GM19467 (cell line): ENCODE data around the gene CINP.

Source experiments
- ATAC-seq: cut with Tn5 transposase; IDR thresholded peaks from one replicate; pipeline ENCODE4 v1.9.1; 2021; ENCODE audit warnings: mild to moderate bottlenecking, moderate library complexity; ENCODE audit not compliant: unreplicated experiment

CINP gene

DNA sequence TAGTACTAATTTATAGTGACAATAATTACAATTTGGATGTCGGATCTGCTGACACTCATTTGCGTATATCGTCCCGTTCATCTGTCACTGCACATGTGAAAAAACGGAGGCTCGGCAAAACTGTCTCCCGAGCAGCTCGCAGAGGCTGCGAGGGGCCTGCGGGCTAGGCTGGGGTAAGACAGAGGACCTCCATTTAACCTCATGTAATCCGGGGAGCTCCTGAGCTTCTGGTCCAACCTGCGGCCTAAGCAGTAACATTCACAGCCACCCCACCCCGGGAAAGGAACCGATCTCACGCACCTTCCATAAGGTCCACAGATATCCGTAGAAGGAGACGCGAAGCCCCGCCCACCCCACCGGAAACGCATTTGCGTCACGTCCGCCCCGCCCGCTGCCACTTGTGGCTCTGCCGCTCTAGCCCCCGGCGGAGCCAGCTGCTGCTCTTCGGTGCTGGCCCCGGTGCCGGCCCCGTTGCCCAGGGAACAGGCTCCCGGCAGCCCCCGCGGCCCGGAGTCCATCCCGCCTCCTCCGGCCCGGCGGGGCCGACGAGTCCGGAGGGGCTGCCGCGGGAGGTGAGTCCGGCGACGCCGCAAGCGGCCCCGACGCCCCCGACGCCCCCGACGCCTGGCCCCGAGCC is at the start of gene CINP, which contains the start of gene TECPR2:
Gene CINP, minus strand, starts transcription at position 346 of the 637 bp plus-strand sequence. Its CDS starts 39 bp downstream, at position 307.
Gene TECPR2, plus strand, starts transcription at position 397 of the 637 bp plus-strand sequence. CDS start 13,781 bp downstream, outside the sequence.
- ATAC-seq = peak; percentile 87

DNA sequence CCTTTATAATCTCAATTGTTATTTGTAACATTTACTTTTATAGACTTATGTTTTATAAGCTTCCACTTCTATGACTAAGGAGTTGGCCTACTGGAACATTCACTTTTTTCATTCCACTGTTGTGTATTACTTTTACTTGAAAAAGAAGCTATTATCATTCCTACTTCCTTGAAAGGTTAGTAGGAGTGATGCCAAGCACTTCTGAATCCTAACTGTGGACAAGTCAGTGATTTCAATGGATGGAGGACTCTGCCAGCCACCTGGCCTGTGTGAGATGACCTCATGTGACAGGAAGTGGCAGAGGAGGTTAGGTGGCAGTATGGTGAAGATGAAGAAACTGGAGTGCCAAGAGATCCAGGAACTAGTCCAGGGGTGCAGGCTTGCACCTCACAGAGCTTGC is 46.0 kb upstream of the CINP start:
- ATAC-seq = no peak

DNA sequence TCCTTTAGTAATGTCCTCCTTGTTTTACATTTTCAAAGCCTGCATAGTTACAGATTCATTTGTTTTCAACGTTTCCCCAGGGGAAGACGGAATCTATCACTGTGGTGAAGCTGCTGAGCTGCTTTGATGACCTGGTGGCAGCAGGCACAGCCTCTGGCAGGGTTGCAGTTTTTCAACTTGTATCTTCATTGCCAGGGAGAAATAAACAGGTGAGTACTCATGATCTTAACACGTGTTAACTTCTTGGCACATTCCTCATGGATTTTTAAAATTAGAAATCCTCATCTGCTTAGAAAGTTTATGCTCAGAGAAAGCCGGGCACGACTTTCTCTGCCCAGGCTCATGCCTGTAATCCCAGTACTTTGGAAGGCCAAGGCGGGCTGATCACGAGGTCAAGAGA is 44.6 kb upstream of the CINP start:
- no peak for ATAC-seq

DNA sequence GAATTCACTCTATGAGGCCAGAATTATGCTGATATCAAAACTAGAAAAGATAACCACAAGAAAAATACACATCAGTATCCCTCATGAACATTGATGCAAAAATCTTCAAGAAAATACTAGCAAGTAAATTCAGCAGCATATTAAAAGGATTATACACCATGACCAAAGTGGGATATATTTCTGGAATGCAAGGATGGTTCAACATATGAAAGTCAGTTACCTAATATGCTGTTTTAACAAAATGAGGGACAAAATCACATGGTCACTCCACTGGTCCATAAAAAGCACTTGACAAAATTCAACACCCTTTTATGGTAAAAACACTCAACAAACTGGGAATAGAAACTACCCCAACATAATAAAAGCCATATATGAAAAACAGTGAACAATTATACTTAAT is 40.3 kb upstream of the CINP start:
- ATAC-seq = no peak

DNA sequence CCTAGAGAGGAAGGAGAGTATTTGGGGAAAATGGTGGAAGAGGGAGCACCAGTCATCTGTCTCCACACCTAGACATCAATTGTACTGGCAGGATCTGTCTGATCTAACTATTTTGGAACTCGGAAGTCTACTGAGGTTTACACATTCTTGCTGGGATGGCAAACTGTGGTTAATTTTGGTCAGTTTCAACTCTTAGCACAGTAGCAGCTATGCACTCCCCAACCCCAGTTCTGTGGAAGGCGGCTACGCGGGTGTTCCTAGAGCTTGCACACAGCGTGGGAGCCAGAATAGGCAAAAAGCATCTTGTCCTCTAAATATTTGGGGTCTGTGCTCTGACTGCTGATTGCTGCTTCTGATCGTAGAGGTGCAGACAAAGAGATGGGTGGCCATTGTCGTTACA is 33.8 kb upstream of the CINP start:
- no peak for ATAC-seq

DNA sequence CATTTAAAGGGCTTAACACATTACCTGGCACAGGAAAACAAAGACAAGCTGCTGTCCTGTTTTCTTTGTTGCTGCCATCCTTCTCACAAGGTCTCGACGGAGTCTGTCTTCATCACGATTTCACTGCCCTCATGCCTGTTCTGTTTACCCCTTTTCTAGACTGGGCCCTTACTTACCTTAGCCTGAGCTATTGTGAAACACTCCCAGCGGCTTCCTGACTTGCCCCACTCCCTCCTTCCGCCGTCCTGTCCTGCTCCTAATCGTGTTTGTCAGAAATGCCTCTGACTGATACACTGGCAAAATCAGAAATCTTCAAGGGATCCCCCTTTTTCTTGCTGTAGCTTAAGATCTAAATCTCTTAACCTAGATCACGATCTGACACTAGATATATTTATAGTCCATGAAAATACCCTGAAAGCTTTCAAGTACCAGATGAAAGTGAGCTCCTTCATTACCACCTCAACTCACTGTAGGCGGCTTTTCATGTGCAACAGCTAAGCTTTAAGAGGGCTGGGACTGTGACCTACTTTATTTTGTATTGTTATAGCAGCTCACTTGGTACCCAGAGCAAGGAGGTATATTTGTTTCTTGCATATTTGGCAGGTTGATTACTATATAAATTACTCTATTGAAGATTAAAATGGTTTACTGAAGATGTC is 32.2 kb upstream of the CINP start:
- ATAC-seq = no peak

DNA sequence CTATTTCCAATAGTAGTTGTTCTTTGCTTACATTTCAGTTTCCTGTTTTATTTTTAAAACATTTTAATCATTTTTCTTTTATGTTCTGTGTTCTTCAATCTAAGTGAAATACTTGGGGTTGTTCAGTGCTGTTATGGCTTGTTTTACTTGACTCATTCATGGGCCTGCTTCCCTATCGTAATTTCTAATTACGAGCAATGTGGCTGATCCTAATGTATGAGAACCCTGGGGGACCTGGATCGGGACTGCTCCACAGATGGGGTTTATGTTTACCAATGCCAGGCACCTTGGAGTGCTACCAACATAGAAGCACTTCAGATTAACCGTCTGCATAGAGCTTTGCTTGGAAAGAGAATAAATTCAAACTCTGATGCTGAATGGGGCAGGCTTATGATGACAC is 29.8 kb upstream of the CINP start:
- no peak for ATAC-seq

DNA sequence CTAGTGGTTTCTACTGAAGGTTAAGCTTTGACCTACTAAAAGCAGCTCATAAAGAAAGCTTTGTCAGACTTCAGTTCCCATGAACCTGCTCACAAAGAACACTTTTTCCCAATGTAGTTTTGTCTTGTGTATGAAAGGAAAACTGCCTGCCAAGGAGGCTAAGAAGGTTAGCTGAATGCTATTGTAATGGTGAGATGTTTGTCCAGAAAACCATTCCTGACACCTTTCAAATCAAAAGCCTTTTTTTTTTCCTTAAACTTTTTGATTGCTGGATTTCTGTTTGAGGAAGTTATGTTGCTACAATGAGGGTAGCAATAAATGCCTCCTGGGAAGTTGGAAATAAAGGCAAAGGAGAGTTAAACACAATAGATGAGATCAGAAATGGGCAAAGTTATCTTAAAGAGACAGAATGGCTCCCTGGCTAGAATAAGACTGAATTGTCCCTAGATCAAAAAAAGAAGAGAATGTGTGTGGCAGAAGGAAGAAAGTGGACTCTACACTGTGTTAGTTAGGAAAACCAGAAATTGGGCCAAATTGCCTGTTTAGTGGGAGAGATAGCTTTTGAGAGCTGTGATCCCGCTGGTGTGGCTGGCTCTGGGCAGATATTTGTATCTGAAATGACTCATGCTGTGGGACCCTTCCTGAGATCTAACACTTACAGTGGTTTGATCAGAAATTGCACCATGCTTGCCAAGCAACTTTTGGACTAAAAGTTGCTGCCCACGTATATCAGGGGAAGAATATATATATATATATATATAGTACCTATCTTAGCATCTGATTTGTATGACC is 27.6 kb upstream of the CINP start:
- ATAC-seq = no peak

DNA sequence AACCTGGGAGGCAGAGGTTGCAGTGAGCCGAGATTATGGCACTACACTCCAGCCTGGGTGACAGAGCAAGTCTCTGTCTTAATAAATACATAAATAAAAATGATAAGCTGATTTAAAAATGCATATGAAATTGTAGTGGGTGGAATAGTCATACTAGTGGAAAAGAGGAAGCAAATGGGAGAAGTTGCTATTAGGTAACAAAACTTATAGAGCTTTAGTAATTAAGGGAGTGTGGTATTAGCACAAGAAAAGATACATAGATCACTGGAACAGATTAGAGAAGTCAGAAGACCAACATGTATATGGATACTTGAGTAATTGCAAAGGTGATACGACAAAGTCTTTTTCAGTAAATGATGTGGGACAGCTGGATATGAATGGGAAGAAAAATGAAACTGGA is 26.6 kb upstream of the CINP start:
- ATAC-seq = no peak

DNA sequence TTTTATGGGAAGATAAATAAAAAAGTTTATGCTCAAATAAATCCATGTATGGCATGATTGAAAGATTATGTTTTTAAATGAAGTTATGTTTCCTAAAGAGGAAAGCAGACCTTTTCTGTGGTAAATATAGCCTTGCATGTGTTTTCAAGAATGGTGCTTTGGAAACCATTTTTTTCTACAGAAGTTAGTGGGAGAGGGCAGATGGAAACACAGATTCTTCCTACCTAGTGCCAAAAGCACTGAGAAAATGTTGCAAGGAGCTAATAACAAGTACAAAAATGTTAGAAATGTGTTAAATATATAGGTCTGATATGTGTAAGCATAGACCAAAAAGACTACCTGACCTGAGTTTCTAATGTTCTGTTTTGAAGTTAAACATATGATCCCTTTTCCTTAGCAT is 24.4 kb upstream of the CINP start:
- ATAC-seq = no peak

DNA sequence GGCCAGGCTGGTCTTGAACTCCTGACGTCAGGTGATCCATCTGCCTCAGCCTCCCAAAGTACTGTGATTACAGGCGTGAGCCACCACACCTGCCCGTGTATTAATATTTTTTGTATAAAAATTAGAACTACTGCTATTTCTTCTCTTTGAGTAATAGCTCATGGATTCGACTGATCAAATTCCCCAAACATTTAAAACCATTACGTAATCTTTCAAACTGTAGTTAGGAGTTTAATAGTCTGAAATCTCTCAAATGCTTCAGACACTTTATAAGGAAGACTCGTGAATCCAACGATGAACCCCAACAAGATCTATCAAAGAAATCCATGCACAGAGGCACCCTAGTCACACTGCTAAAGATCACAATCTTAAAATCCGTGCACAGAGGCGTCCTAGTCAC is 16.1 kb upstream of the CINP start:
- ATAC-seq = no peak

DNA sequence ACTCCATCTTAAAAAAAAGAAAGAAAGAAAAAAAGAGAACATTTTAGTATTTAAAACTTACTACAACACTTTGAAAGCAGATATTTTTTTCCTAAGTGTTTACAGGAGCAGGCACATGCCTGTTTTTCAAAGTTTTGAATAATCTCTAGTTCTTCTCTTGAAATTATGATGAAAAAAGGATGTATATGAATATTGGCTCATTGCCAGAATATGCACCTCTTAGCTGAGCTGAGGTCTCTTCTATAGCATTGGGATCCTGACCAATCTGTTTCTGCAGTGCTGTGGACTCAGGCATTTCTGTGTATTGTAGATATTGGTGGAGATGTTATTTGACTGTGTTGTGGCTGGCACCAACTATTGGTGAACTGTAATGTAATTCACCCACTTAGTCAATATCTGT is 15.0 kb upstream of the CINP start:
- ATAC-seq = no peak

DNA sequence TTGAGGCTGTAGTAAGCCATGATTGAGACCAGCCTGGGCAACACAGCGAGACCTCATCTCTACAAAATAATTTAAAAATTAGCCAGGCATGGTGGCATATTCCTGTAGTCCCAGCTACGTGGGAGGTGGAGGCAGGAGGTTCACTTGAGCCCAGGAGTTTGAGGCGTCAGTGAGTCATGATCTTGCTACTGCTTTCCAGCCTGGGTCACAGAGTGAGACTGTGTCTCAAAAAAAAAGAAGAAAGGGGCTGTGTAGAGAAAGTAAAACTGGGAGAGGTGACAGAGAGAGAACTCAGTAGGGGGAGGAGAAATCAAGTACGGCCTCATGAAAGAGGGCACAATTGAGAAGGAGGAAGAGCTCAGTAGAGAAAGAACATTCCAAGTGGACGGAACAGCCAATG is 12.4 kb upstream of the CINP start:
- no peak for ATAC-seq

DNA sequence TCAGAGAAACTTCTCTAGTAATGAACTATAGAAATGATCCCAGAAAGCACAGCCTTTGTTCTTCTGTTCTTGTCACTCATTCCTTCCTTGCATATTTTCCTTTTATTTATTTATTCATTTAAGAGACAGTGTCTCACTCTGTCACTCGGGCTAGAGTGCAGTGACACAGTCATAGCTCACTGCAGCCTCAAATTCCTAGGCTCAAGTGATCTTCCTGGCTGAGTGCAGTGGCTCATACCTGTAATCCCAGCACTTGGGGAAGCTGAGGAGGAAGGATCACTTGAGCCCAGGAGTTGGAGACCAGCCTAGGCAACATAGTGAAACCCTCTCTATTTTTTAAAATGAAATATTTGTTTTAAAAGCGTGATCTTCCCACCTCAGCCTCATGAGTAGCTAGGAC is 11.6 kb upstream of the CINP start:
- no peak for ATAC-seq

DNA sequence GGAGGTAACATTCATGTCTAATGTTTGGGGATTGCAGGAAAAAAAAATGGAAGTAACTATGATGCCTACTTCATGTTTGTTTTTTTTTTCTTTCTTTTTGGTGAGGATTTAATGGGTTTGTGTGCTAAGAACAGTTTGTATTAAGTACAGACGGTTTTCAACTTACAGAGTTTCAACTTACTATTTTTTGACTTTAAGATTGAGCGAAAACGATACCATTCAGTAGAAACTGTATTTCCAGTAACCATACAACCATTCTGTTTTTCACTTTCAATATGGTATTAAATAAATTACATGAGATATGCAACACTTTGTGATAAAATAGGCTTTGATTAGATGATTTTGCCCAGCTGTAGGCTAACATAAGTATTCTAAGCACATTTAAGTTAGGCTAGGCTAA is 10.4 kb upstream of the CINP start:
- ATAC-seq = no peak

DNA sequence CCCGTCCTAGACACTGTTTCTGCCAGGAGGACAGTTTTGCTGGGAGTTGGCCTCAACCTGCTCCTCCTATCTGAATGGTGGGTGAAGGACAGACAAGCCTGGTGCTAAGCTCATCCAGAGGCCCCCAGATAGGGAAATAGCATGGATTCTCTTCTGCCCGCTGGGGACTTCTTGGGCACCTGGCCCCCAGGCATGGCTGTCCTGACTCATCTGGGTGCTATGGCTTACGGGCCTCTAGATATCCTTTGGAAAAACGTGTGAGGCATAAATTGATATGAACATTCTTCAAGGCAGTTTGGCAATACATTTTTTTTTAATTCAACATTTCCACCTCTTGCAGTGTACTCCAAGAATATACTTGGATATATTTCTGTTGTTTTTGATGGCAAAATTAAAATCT is 8.7 kb upstream of the CINP start:
- no peak for ATAC-seq

DNA sequence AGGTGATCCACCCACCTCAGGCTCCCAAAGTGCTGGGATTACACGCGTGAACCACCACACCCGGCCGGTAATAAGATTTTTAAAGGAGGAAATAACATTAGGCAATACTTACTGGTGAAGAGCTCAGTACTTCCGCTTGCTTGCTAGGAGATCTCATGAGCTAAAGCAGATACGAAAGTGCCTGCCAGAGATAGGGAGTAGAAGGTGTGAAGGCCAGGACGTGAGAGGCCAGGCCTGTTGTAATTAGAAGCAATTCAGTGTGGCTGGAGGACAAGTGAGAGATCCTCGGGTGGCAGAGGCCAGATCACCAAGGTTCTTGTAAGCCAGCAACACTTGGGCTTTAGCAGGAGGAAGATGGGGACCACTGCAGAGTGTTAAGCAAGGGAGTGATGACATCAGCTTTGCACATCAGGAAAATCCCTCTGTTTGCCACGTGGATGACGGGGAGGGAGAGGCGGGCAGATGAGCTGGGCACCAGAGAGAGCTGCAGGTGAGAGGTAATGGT is 7.7 kb upstream of the CINP start:
- no peak for ATAC-seq

DNA sequence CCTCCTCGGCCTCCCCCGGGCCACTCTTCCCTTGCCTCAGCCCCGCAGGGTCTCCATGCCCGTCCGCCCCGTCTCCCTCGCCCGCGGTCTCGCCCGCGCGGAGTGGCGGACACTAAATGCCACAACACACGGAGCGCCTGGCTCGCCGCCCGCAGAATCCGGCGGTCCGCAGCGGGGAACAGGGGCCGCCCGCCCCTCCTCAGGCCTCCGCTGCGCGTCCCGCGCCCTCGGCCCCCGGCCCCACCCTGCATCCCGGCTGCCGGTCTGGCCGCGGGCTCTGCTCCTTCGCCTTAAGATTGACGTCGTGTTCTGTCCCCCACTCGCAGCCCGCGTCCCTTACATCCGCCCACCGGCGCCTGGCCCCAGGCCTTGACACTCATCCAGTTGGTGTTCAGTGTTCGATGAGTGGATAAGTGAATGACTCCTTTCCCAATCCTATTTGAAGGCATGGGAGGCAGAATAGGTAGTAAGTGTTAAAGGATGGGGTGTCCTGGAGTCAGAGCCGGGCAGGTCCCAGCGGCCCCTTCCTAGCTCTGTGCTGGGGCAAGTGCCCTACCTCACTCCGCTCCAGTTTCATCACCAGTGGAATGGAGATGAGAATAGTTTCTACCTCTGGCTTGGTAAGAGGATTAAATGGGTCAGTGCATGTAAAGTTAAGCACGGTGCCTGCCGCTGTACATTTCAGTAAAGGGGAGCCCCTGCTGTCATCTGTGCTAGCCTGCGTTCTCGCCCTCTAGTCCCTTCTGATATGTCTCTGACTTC is 673 bp upstream of the CINP start:
- ATAC-seq = peak; percentile 20

DNA sequence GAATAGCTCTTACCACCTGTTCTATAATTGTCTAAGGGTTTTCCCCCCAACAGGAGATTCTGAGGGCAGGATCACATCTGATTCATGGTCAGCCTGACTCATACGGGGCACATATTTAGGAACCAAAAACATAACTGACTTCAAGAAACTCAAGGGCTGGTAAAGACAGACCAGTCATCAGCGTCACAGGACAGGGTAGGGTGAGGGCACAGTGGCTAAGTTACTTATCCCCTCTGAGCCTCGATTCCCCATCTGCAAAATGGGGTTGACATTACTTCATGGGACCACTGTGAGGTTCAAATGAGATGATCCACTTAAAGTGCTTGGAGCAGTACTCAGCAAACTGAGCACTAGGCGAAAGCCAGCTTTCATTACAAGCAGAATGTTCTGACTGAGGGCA is 606 bp downstream of the CINP start:
- ATAC-seq = no peak

DNA sequence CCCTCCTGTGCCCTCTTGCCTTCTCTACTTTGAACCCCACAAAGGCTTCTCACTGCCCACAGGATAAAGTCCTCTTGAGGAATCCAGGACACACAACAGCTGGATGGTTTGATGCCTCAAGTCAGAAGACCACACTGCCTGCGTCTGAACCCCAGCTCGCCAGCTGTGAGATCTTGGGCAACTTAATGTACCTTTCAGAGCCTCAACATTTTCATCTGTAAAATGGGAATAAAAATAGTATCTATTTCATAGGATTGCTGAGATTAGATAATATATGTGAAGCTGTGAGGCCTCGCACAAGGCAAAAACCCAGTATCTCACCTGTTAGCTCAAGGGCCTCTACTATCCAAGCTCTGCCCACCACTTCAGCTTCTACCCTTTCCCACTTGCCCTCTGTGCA is 2.3 kb downstream of the CINP start:
- ATAC-seq = no peak

DNA sequence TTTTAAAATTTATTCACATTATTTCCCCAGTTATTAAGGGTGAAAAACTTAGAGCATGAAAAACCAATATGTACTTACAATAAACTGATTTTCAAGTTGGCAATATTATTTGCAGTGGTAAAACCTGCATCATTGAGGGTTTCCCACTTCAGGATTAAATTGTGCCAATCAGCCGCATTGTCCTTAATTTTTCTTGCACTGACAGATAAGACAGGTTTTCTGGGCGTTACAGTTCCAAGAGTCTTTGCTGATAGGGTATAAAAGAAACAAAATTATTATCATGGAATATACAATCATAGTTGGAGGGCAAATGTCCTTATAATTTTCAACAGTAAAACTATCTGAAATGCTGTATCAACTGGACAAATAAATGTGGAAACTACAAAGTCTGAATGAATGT is 3.3 kb downstream of the CINP start:
- no peak for ATAC-seq
